ENCODE results near the gene CELA2B. TPM values are rescaled to one million over a fixed set of nuclear protein-coding genes. Genes with fewer than 3 reads are reported as not detected.
"Not testable (repeated sequence)": the region's sequence is repeated elsewhere in the genome, so short reads cannot be mapped to it uniquely, and the experiment has no call there.

CELA2B gene
- total and polyA plus RNA-seq, 7 donors = 0.36 TPM; not detected in 6

DNA sequence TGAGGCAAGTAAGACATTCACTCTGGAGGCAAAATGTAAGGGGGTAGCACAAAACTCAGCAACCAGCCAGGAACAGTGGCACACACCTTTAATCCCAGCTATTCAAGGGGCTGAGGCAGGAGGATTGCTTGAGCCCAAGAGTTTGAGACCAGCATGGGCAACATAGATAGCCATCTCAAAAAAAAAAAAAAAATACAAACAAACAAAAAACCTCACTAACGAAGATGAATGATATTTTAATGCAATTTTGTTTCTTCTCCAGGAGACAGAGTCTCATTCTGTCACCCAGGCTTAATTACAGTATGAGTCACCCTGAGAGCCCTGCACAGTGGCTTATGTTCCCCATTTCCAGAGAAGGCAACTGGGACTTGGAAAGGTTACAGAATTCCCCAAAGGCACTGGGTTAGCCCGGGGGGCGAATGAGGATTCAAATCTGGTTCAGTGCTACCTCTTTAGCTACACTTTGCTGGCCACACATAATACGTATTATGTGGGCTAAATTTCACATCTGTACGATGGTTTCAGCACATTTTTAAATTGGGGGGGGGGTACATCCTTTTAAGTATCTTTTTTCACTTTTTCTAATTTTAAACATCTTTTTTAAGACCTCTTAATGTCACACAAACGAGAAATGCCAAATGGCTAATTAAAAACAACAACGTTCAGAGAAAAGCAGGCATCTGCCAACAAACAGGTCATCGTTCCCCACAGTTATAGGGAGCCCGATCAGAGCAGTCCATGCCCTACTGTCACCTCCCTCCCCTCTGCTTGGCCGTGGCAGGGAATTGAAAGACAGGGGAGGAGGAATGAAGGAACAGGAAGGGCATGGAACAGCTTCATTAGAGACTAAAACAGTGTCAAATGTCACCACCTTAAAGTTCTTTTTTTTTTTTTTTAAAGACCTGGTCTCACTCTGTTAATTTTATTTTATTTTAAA is 15.9 kb upstream of the CELA2B start:
- intact Hi-C loops (cut with DNase I) = no loop called here
- no peak for DNase-seq
- WGBS, 3 donors = 23 to 38% (median 27%) methylated on average over 10 of the region's 10 CpGs
- Histone ChIP-seq H3K27ac (no peak overlapping the region), H3K27me3 (ENCODE audit: insufficient read depth in 3 of 3, low read length in 2 of 3) (peaks cover 0 to 2% (median 0%) of the 10 kb centered on the region in 3 donors), H3K4me3 (no peak overlapping the region), H3K36me3 (ENCODE audit: insufficient read depth in 1 of 2, low read depth in 1 of 2) (no peaks in the 10 kb centered on the region), H3K9me3 (no peaks in the 10 kb centered on the region), H3K4me1 (no peaks in the 10 kb centered on the region)
- no peak for ATAC-seq
- TF ChIP-seq CTCF (IDR thresholded peaks at IDR 0.05) = no peak

- Histone ChIP-seq H3K36me3 (ENCODE audit: insufficient read depth in 1 of 2, low read depth in 1 of 2) (no peaks in the 10 kb centered on the region), H3K27me3 (ENCODE audit: insufficient read depth in 3 of 3, low read length in 2 of 3) (peaks cover 0 to 2% (median 0%) of the 10 kb centered on the region in 3 donors), H3K9me3 (no peaks in the 10 kb centered on the region), H3K4me1 (no peaks in the 10 kb centered on the region), H3K4me3 (no peak overlapping the region), H3K27ac (no peak overlapping the region)
- WGBS, 3 donors = 82 to 85% (median 84%) methylated on average over 9 of the region's 9 CpGs
- no peak for TF ChIP-seq CTCF (IDR thresholded peaks at IDR 0.05)
- ATAC-seq (no peak), DNase-seq (no peak)
- intact Hi-C loops (cut with DNase I) = no loop called here
These were observed 15.2 kb upstream of the CELA2B start for GRCh38 chr1:15460708-15461095.

DNA sequence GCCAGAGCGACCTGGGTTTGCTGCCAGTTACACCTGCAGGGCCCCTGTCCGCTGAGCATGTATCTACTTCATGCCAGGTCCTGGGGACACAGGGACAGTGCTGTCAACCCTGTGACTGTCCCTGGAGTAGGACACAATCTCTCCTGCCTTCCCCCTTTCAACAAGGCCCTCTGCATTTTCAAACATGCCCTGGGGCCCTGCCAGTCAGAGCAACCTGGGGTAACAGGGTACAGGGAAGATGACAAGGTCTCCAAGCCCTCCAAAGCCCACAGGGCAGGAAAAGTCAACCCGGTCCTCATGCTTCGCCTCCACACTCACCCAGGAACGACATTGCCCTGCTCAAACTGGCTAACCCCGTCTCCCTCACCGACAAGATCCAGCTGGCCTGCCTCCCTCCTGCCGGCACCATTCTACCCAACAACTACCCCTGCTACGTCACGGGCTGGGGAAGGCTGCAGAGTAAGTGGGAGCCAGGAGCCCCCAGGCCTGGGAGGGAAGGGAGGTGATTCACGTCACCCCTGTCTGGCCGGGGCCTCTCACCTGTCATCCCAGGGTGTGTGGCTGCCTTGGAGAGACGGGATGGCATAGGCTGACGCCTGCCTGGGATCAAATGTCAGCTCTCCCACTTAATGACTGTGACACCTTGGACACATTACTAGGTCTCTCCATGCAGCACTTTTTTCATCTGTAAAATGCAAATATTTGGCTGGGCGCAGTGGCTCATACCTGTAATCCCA is 12.7 kb upstream of the CELA2B start:
- H3K9me3 ChIP-seq; H3K27me3 ChIP-seq (ENCODE audit: insufficient read depth in 3 of 3, low read length in 2 of 3); H3K4me3 ChIP-seq; ATAC-seq; intact Hi-C loops (cut with DNase I); H3K4me1 ChIP-seq; H3K27ac ChIP-seq; DNase-seq; H3K36me3 ChIP-seq (ENCODE audit: insufficient read depth in 1 of 2, low read depth in 1 of 2): not testable (repeated sequence)
- WGBS, 3 donors = 58 to 70% (median 64%) methylated on average over 12 of the region's 15 CpGs

GRCh38 chr1:15463926-15464322 is 12.0 kb upstream of the CELA2B start:
- H3K9me3 ChIP-seq; DNase-seq; intact Hi-C loops (cut with DNase I); H3K4me1 ChIP-seq; H3K4me3 ChIP-seq; H3K36me3 ChIP-seq (ENCODE audit: insufficient read depth in 1 of 2, low read depth in 1 of 2); H3K27ac ChIP-seq; ATAC-seq; H3K27me3 ChIP-seq (ENCODE audit: insufficient read depth in 3 of 3, low read length in 2 of 3): not testable (repeated sequence)
- WGBS, 3 donors = 92 to 94% (median 93%) methylated on average over 5 of the region's 5 CpGs

- Histone ChIP-seq H3K27me3 (ENCODE audit: insufficient read depth in 3 of 3, low read length in 2 of 3) (peaks cover 0 to 1% (median 0%) of the 10 kb centered on the region in 3 donors), H3K9me3 (no peaks in the 10 kb centered on the region), H3K36me3 (ENCODE audit: insufficient read depth in 1 of 2, low read depth in 1 of 2) (no peaks in the 10 kb centered on the region), H3K4me3 (no peak overlapping the region), H3K4me1 (no peaks in the 10 kb centered on the region), H3K27ac (no peak overlapping the region)
- no peak for TF ChIP-seq CTCF (IDR thresholded peaks at IDR 0.05)
- 71 to 82% (median 79%) methylated on average over 7 of the region's 7 CpGs for WGBS, 3 donors
- ATAC-seq (no peak), DNase-seq (no peak)
- intact Hi-C loops (cut with DNase I) = no loop called here
These were observed 10.2 kb upstream of the CELA2B start for GRCh38 chr1:15465674-15466073.

DNA sequence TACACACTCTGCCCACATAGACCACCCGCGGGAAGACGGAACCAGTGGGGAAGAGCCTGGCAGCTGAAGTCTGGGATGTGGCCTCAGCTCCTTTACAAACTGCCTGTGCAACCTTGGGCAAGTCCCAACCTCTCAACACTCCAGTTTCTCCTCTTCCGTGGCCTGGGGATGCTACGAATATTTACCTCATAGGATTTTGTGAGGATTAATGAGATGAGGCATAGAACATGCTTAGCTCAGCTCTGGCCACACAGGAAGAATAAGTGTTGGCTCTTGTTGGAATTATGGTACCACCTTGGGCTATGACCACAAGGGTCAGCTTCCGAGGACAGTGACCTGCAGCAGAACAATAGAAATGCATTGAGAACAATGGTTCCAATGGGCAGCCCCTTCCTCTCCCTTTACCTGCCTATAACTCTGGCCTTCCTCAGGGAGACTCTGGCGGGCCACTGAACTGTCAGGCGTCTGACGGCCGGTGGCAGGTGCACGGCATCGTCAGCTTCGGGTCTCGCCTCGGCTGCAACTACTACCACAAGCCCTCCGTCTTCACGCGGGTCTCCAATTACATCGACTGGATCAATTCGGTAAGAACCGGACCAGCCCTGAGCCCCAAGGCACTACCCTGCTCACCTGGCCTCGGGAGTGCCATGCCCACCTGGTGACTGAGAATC is 8.8 kb upstream of the CELA2B start:
- not testable (repeated sequence) for ATAC-seq, H3K4me3 ChIP-seq
- 79 to 87% (median 81%) methylated on average over 21 to 22 of the region's 22 CpGs for WGBS, 3 donors

More for the DNA sequence above, 8.8 kb upstream of the CELA2B start:
- H3K27ac ChIP-seq; H3K4me1 ChIP-seq; H3K27me3 ChIP-seq (ENCODE audit: insufficient read depth in 3 of 3, low read length in 2 of 3); H3K36me3 ChIP-seq (ENCODE audit: insufficient read depth in 1 of 2, low read depth in 1 of 2); intact Hi-C loops (cut with DNase I); DNase-seq; H3K9me3 ChIP-seq: not testable (repeated sequence)
